Natural killer cell treated with Interleukin-12 subunit alpha and Interleukin-12 subunit beta and Interleukin-15 and Interleukin-18, amount 100 ng/mL, for 72 hours (primary cell): ENCODE measurements around the gene SH3RF2. TPM values are rescaled to one million over a fixed set of nuclear protein-coding genes. Genes with fewer than 3 reads are reported as not detected.
"Not testable (repeated sequence)": the region's sequence is repeated elsewhere in the genome, so short reads cannot be mapped to it uniquely, and the experiment has no call there.

ENCODE experiments used
- ATAC-seq, 2 donors: fragments of 150-1000 bp; cut with Tn5 transposase in 1 of 2; sonication (Bioruptor Pico), chemical (Tn5 transposase) in 1 of 2; 2 replicates each; pipeline ENCODE4 v1.10.0; 2021
- DNase-seq: peaks from one replicate; pipeline ENCODE4 v3.0.0; 2022; ENCODE audit warnings: low spot score
- H3K27ac Mint-ChIP-seq, 2 donors: 1 replicate in 1 of 2; 2 replicates in 1 of 2; pipeline ENCODE4 v1.8.0; 2022; ENCODE audit warnings: mixed read lengths in 2 of 2, mild to moderate bottlenecking in 1 of 2, moderate library complexity in 1 of 2
- H3K27me3 Mint-ChIP-seq, 2 donors: 1 replicate in 1 of 2; 2 replicates in 1 of 2; pipeline ENCODE4 v1.8.0; 2022; ENCODE audit warnings: mixed read lengths in 2 of 2
- H3K36me3 Mint-ChIP-seq: one replicate; pipeline ENCODE4 v1.8.0; 2022; ENCODE audit warnings: mixed read lengths
- H3K4me1 Mint-ChIP-seq, 2 donors: 1 replicate in 1 of 2; 2 replicates in 1 of 2; pipeline ENCODE4 v1.8.0; 2022; ENCODE audit warnings: low read depth in 2 of 2, mixed read lengths in 2 of 2, mild to moderate bottlenecking in 1 of 2
- H3K4me3 Mint-ChIP-seq: one replicate; pipeline ENCODE4 v1.8.0; 2022; ENCODE audit warnings: mixed read lengths
- H3K9me3 Mint-ChIP-seq: 2 replicates; pipeline ENCODE4 v1.8.0; 2022; ENCODE audit warnings: mixed read lengths
- total RNA-seq, 2 donors: library from RNA; stranded (reverse); gene quantifications; one replicate each; pipeline ENCODE4 v1.2.3, GENCODE V29; 2022

Gene SH3RF2
- total RNA-seq, result under 1 TPM; 0.07 to 0.50 TPM

- Mint-ChIP-seq H3K4me1 (peaks cover 6 to 21% of the 10 kb centered on the region in 2 donors), H3K27me3 (peaks cover 36 to 79% of the 10 kb centered on the region in 2 donors), H3K4me3 (peak within 1 kb of the TSS; percentile 70), H3K27ac (peak within 1 kb of the TSS in 1 of 2 donors; percentile 32), H3K36me3 (no peaks in the 10 kb centered on the region), H3K9me3 (no peaks in the 10 kb centered on the region)
- DNase-seq, result no peak
- ATAC-seq, result peak; percentile 58 to 77
Measured at GRCh38 chr5:145936401-145937131, at the start of gene SH3RF2. Gene SH3RF2, plus strand, starts transcription at chr5:145936578. Its CDS starts 1,351 bp downstream, at chr5:145937929.

GRCh38 chr5:145887217-145887616 is 49.2 kb upstream of the SH3RF2 start:
- peaks cover 4% of the 10 kb centered on the region for H3K9me3 Mint-ChIP-seq
- no peaks in the 10 kb centered on the region for H3K36me3 Mint-ChIP-seq
- no peak overlapping the region for H3K27ac Mint-ChIP-seq
- peaks cover 7 to 10% of the 10 kb centered on the region in 2 donors for H3K27me3 Mint-ChIP-seq
- no peak for DNase-seq
- ATAC-seq, result no peak
- no peak overlapping the region for H3K4me3 Mint-ChIP-seq
- H3K4me1 Mint-ChIP-seq, result no peaks in the 10 kb centered on the region

- Mint-ChIP-seq H3K36me3 (no peaks in the 10 kb centered on the region), H3K4me3 (no peak overlapping the region), H3K4me1 (no peaks in the 10 kb centered on the region), H3K27me3 (peaks cover 7 to 10% of the 10 kb centered on the region in 2 donors), H3K9me3 (peaks cover 5% of the 10 kb centered on the region), H3K27ac (no peak overlapping the region)
- ATAC-seq (no peak), DNase-seq (no peak)
Measured at GRCh38 chr5:145887976-145888574, 48.3 kb upstream of the SH3RF2 start.

DNA sequence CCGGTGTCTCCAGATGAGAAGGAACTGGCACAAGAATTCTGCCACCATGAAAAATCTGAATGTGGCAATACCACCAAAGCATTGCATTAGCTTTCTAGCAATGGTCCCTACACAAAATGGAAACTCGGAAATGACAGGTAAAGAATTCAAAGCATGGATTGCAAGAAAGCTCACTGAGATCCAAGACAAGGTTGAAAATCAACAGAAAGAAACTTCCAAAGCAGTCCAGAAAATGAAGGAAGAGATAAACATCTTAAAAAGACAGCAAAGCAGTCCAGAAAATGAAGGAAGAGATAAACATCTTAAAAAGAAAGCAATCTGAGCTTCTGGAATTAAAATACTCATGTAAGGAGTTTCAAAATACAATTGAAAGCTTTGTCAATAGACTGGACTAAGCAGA is 46.8 kb upstream of the SH3RF2 start:
- peaks cover 4% of the 10 kb centered on the region for H3K36me3 Mint-ChIP-seq
- no peaks in the 10 kb centered on the region for H3K4me1 Mint-ChIP-seq
- no peak for ATAC-seq
- peaks cover 7 to 16% of the 10 kb centered on the region in 2 donors for H3K27me3 Mint-ChIP-seq
- no peak overlapping the region for H3K4me3 Mint-ChIP-seq
- H3K27ac Mint-ChIP-seq, result no peak overlapping the region
- DNase-seq, result no peak
- peaks cover 5% of the 10 kb centered on the region for H3K9me3 Mint-ChIP-seq

DNA sequence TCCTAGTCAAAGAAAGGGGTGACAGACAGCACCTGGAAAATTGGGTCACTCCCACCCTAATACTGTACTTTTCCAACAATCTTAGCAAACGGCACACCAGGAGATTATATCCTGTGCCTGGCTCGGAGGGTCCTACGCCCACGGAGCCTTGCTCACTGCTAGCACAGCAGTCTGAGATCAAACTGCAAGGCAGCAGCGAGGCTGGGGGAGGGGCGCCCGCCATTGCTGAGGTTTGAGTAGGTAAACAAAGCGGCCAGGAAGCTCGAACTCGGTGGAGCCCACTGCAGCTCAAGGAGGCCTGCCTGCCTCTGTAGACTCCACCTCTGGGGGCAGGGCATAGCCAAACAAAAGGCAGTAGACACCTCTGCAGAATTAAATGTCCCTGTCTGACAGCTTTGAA is 45.0 kb upstream of the SH3RF2 start:
- H3K36me3 Mint-ChIP-seq, H3K4me3 Mint-ChIP-seq, ATAC-seq, DNase-seq, H3K4me1 Mint-ChIP-seq, H3K9me3 Mint-ChIP-seq, H3K27ac Mint-ChIP-seq: not testable (repeated sequence)
- H3K27me3 Mint-ChIP-seq, result peaks cover 7 to 16% of the 10 kb centered on the region in 2 donors

- ATAC-seq (no peak), DNase-seq (no peak)
- Mint-ChIP-seq H3K4me1 (no peaks in the 10 kb centered on the region), H3K36me3 (peaks cover 4% of the 10 kb centered on the region), H3K27me3 (peaks cover 3 to 23% of the 10 kb centered on the region in 2 donors), H3K4me3 (no peak overlapping the region), H3K9me3 (peaks cover 11% of the 10 kb centered on the region), H3K27ac (no peak overlapping the region)
Measured at GRCh38 chr5:145898171-145898570, 38.2 kb upstream of the SH3RF2 start.

- ATAC-seq (no peak), DNase-seq (no peak)
- H3K36me3 Mint-ChIP-seq, result no peaks in the 10 kb centered on the region
- H3K27me3 Mint-ChIP-seq, result peaks cover 7 to 34% of the 10 kb centered on the region in 2 donors
- H3K4me3 Mint-ChIP-seq, result no peak overlapping the region
- H3K27ac Mint-ChIP-seq, result no peak overlapping the region
- no peaks in the 10 kb centered on the region for H3K4me1 Mint-ChIP-seq
- H3K9me3 Mint-ChIP-seq, result peaks cover 11% of the 10 kb centered on the region
Measured at GRCh38 chr5:145902421-145902820, 34.0 kb upstream of the SH3RF2 start.

GRCh38 chr5:145903113-145903512 is 33.3 kb upstream of the SH3RF2 start:
- Mint-ChIP-seq H3K9me3 (peaks cover 8% of the 10 kb centered on the region), H3K27me3 (peaks cover 5 to 27% of the 10 kb centered on the region in 2 donors), H3K4me1 (no peaks in the 10 kb centered on the region), H3K27ac (no peak overlapping the region), H3K36me3 (no peaks in the 10 kb centered on the region), H3K4me3 (no peak overlapping the region)
- no peak for DNase-seq
- ATAC-seq, result no peak

GRCh38 chr5:145903867-145904266 is 32.5 kb upstream of the SH3RF2 start:
- peaks cover 5% of the 10 kb centered on the region for H3K9me3 Mint-ChIP-seq
- no peaks in the 10 kb centered on the region for H3K4me1 Mint-ChIP-seq
- H3K27ac Mint-ChIP-seq, result no peak overlapping the region
- DNase-seq (no peak), ATAC-seq (no peak)
- H3K4me3 Mint-ChIP-seq, result no peak overlapping the region
- H3K27me3 Mint-ChIP-seq, result peaks cover 5 to 20% of the 10 kb centered on the region in 2 donors
- H3K36me3 Mint-ChIP-seq, result no peaks in the 10 kb centered on the region

DNA sequence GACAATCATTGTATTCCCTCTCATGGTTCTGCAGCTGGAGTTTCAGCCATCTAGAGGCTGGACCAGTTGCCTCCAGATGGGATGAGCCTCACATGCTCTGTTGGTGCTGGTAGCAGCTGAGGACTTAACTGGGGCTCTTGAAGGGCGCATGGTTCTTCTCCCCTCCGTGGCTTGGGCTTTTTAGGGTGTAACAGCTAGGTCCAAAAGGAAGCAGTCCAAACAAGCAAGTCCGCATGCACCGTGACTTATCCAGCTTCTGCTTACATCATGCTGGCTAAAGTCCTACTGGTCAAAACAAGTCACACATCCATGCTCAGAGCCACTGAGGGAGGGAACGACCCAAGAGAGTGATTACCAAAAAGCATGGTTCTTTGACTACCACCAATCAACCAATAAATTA is 31.6 kb upstream of the SH3RF2 start:
- no peak overlapping the region for H3K27ac Mint-ChIP-seq
- H3K27me3 Mint-ChIP-seq, result peaks cover 5 to 18% of the 10 kb centered on the region in 2 donors
- DNase-seq, result no peak
- H3K4me1 Mint-ChIP-seq, result no peaks in the 10 kb centered on the region
- no peak for ATAC-seq
- H3K36me3 Mint-ChIP-seq, result no peaks in the 10 kb centered on the region
- H3K9me3 Mint-ChIP-seq, result peaks cover 3% of the 10 kb centered on the region
- H3K4me3 Mint-ChIP-seq, result no peak overlapping the region

- no peak for ATAC-seq
- H3K27ac Mint-ChIP-seq, result no peak overlapping the region
Measured at GRCh38 chr5:145906401-145906800, 30.0 kb upstream of the SH3RF2 start.

GRCh38 chr5:145908206-145908960 is 28.0 kb upstream of the SH3RF2 start:
- Mint-ChIP-seq H3K36me3 (no peaks in the 10 kb centered on the region), H3K27me3 (peaks cover 9 to 18% of the 10 kb centered on the region in 2 donors), H3K9me3 (no peaks in the 10 kb centered on the region), H3K4me3 (no peak overlapping the region), H3K27ac (no peak overlapping the region), H3K4me1 (no peaks in the 10 kb centered on the region)
- DNase-seq, result no peak
- ATAC-seq, result no peak

More at GRCh38 chr5:145906401-145906800, 30.0 kb upstream of the SH3RF2 start:
- Mint-ChIP-seq H3K27me3 (peaks cover 9 to 18% of the 10 kb centered on the region in 2 donors), H3K4me3 (no peak overlapping the region), H3K4me1 (no peaks in the 10 kb centered on the region), H3K9me3 (peaks cover 3% of the 10 kb centered on the region), H3K36me3 (no peaks in the 10 kb centered on the region)
- no peak for DNase-seq

GRCh38 chr5:145911164-145911563 is 25.2 kb upstream of the SH3RF2 start:
- ATAC-seq, result no peak
- no peak for DNase-seq
- H3K4me3 Mint-ChIP-seq, result no peak overlapping the region
- no peak overlapping the region for H3K27ac Mint-ChIP-seq
- no peaks in the 10 kb centered on the region for H3K9me3 Mint-ChIP-seq
- H3K36me3 Mint-ChIP-seq, result no peaks in the 10 kb centered on the region
- H3K4me1 Mint-ChIP-seq, result no peaks in the 10 kb centered on the region
- H3K27me3 Mint-ChIP-seq, result peaks cover 8 to 11% of the 10 kb centered on the region in 2 donors

GRCh38 chr5:145912019-145912418 is 24.4 kb upstream of the SH3RF2 start:
- H3K36me3 Mint-ChIP-seq, result no peaks in the 10 kb centered on the region
- no peak overlapping the region for H3K4me3 Mint-ChIP-seq
- peaks cover 0 to 7% of the 10 kb centered on the region in 2 donors for H3K27me3 Mint-ChIP-seq
- ATAC-seq (peak in 1 of 2 donors; percentile 46), DNase-seq (no peak)
- no peaks in the 10 kb centered on the region for H3K9me3 Mint-ChIP-seq
- no peaks in the 10 kb centered on the region for H3K4me1 Mint-ChIP-seq
- no peak overlapping the region for H3K27ac Mint-ChIP-seq
